Parietal lobe (tissue), 1 donor: ENCODE data around the gene PLA2R1. TPM values are rescaled to one million over a fixed set of nuclear protein-coding genes. Genes with fewer than 3 reads are reported as not detected.

Experiments
- total RNA-seq: library from RNA; depleted of rRNA; stranded (reverse); fragments of >200 nt; gene quantifications from one replicate; pipeline ENCODE4 v1.2.3, GENCODE V29; 2014

PLA2R1 gene
- total RNA-seq = 2.2 TPM

GRCh38 chr2:160062292-160063005, at the start of gene PLA2R1:
Gene PLA2R1 (minus strand): TSS chr2:160062615. CDS start chr2:160062403, 212 bp downstream.

GRCh38 chr2:159904127-159904958, 158.1 kb downstream of the PLA2R1 start, which contains the start of gene LY75:
Gene LY75 (minus strand): TSS chr2:159904756.

Other genes with a start within 250 kb of the PLA2R1 start
- under 0.01 TPM for gene LY75, start 157.9 kb downstream of the PLA2R1 start, total RNA-seq
- gene ITGB6, start 137.7 kb upstream of the PLA2R1 start, total RNA-seq = not detected